HL-60 (cell line): ENCODE measurements around the gene MYO1D.

Experiments used
- CTCF ChIP-seq: IDR thresholded peaks from one replicate; pipeline ENCODE4 v1.5.1; 2011; ENCODE audit warnings: low read length, control low read depth, inconsistent platforms; ENCODE audit not compliant: insufficient read depth
- POLR2AphosphoS5 ChIP-seq: IDR thresholded peaks from 2 replicates; pipeline ENCODE4 v1.6.1; 2012; ENCODE audit warnings: low read depth
- REST ChIP-seq: IDR thresholded peaks from 2 replicates; pipeline ENCODE4 v1.6.1; 2012; ENCODE audit warnings: low read depth; ENCODE audit not compliant: insufficient replicate concordance
- SPI1 ChIP-seq: IDR thresholded peaks from 2 replicates; pipeline ENCODE4 v1.6.1; 2012; ENCODE audit warnings: low read depth, mild to moderate bottlenecking, borderline replicate concordance

- TF ChIP-seq POLR2AphosphoS5 (no peak), CTCF (no peak), SPI1 (no peak), REST (no peak)
Measured at GRCh38 chr17:32621612-32622312, 255.2 kb downstream of the MYO1D start.
